SH-SY5Y (cell line): ENCODE results near the gene EDIL3.

ENCODE experiments used
- GATA2 ChIP-seq: IDR thresholded peaks from 2 replicates; pipeline ENCODE4 v1.6.1; 2011; ENCODE audit warnings: mild to moderate bottlenecking, low read depth, low read length
- GATA3 ChIP-seq: IDR thresholded peaks from 2 replicates; pipeline ENCODE4 v1.6.1; 2011; ENCODE audit warnings: low read depth, mild to moderate bottlenecking, low read length, moderate library complexity

DNA sequence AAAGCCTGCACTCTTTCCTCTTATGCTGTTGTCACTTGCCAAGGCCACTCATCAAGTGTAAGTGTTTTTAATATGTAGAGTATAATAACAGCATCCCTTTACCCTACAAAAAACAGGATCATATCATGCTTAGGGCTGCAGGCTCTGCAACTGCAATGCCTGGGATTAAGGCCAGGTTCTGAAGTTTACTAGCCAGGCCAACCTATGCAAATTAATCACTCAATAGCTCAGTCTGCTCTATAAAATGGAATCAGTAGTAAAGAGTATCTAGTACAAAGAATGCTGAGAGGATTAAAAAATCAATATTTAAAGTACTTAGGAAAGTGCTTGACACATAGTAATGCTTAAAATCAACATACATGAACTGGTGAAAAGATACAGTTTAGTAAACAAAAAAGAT, 253.3 kb downstream of the EDIL3 start:
- TF ChIP-seq GATA2 (no peak), GATA3 (no peak)
